GM12873 (cell line): ENCODE data around the gene INAFM2.

ENCODE experiments used
- CTCF ChIP-seq: IDR thresholded peaks from 2 replicates; pipeline ENCODE4 v1.5.1; 2012; ENCODE audit warnings: low read depth, mild to moderate bottlenecking, moderate library complexity, low read length, control low read depth; ENCODE audit not compliant: insufficient read depth; ENCODE audit errors: missing control alignments

INAFM2 gene

GRCh38 chr15:40289140-40289775 is 34.2 kb upstream of the INAFM2 start:
- TF ChIP-seq CTCF: no peak

GRCh38 chr15:40290545-40290917 is 33.0 kb upstream of the INAFM2 start:
- TF ChIP-seq CTCF: no peak

GRCh38 chr15:40290918-40291574 is 32.4 kb upstream of the INAFM2 start:
- no peak for TF ChIP-seq CTCF

GRCh38 chr15:40292246-40292645 is 31.2 kb upstream of the INAFM2 start:
- no peak for TF ChIP-seq CTCF

GRCh38 chr15:40293006-40293405 is 30.5 kb upstream of the INAFM2 start:
- TF ChIP-seq CTCF: no peak

GRCh38 chr15:40293905-40294895 is 29.3 kb upstream of the INAFM2 start:
- TF ChIP-seq CTCF: no peak

GRCh38 chr15:40295297-40295696 is 28.2 kb upstream of the INAFM2 start:
- no peak for TF ChIP-seq CTCF
